Activated CD8-positive, alpha-beta memory T cell treated with anti-CD3 and anti-CD28 coated beads, Interleukin-2, amount 50 U/mL, for 1 hour (primary cell): Measurements from ENCODE around the gene ZDHHC3.
"Not testable (repeated sequence)": the region's sequence is repeated elsewhere in the genome, so short reads cannot be mapped to it uniquely, and the experiment has no call there.

Experiments
- DNase-seq: peaks from one replicate; pipeline ENCODE4 v3.0.0-alpha.2; 2020; ENCODE audit errors: extremely low read depth

Gene ZDHHC3

GRCh38 chr3:44963571-44964325 is 12.2 kb downstream of the ZDHHC3 start:
- DNase-seq, result no peak

- DNase-seq, result no peak
Observed at GRCh38 chr3:44962621-44963393, 13.2 kb downstream of the ZDHHC3 start.

DNA sequence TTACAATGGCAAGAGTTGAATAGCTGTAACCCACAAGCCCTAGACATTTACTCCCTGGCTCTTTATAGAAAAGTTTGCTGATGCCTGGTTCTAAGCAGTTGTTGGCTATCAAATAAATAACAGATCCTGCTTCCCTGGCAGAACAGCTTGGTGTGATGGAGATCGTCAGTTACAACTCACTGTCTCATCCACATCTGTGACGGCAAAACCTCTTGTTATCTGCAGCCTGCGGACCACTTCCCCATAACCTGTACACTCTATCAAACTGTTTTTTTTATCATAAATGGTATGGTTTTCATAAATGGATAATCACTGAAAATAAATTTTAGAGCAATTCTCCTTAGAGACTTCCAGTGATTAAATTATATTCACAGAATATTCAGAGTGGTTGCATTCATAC is 14.1 kb downstream of the ZDHHC3 start:
- no peak for DNase-seq

DNA sequence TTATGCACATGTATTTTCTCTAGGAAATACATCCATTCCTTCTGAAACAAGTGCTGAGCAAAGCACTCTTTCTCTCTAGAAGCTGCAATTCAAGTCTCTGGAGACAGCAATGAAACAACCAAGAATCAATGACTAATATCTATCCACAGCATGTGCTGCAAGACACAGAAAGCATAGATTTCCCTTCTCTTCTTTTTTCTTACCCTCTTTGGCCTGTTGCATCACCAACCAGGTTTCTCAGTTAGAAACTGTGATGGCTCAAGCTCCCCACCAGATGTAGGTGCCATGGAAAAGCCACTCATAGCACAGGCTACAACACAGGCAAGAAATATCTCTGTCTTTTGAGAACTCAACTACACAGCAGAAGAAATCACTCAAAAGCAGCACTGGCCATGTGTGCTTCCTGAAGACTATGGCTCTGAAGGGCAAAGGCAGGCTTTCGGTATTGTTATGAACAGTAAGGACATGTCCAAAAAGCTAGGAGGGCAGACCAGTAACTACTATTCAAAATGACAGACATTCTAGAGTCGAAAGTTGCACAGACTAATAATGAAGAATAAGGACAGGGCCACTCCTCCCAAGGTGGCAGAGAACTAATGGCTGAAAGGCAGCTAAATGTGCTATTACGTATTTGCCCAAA is 15.5 kb downstream of the ZDHHC3 start:
- no peak for DNase-seq

- DNase-seq, result no peak
Observed at GRCh38 chr3:44958386-44958785, 17.6 kb downstream of the ZDHHC3 start.

- no peak for DNase-seq
Observed at GRCh38 chr3:44957986-44958385, 18.0 kb downstream of the ZDHHC3 start.

DNA sequence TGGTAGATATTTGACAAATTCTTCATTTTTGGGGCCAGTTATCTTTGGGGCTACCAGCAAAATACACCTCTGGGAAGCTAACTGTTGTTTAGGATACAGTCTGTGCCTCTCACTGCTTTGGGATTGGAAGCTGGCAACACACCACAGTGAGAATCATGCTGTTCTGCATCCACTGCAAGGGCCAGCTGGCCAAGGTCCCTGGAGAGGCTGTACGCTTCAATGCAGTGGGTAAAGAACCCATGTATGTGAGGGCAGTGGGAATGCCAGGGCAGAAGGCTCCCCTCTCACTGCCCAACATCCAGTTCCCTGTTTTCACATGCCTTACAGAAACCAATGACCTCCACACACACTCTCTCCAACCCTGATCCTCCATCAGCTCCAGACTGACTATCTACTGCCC is 20.1 kb downstream of the ZDHHC3 start:
- no peak for DNase-seq

DNA sequence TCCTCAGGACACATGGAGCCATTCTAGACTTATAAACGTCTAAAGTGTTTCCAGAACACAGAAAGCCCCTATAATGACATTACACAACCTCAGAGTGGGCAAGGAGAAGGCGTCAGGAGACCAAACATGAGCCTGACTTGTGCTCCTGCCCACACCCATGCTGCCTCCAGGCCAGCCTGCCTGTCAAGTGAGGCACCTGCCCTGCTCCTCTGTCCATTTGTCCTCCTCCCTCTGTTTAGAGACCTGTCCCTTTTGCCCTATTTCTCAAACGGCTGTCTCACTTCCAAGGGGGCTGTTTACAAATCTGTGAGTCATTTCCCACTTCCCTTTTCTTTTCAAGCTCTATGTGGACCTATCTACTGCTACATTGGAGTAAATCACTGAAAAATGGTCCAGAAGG is 21.0 kb downstream of the ZDHHC3 start:
- no peak for DNase-seq

DNA sequence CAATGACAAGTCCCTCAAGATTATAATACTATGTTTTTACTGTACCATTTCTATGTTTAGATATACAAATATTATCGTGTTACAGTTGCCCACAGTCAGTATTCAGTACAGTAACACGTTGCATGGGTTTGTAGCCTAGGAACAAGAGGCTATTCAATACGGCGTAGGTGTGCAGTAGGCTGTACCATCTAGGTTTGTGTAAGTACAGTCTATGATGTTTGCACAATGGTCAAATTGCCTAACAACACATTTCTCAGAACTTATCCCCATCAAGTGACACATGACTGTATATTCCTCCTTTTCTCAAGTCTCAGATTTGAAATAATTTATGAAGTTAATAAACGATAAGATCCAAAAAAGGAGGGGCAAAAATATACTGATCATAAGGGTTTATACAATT is 21.7 kb downstream of the ZDHHC3 start:
- DNase-seq, result no peak

DNA sequence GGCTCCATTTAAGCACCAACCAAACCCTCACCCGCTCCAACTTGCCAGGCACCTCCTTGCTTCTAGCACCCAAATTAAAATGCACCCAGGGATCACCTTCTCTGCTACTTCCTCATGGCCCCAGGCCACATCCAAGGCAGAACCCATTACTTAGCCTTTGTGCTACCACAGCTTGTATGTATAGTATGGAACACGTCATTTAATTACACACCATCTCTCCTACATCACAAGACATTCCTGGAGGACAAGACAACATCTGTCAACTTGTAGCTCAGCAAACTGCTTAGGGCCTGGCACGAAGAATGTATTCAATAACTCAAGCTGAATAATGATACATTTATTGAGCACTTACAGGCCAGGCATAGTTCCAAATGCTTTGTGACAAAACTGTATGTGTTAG is 23.3 kb downstream of the ZDHHC3 start:
- no peak for DNase-seq

DNA sequence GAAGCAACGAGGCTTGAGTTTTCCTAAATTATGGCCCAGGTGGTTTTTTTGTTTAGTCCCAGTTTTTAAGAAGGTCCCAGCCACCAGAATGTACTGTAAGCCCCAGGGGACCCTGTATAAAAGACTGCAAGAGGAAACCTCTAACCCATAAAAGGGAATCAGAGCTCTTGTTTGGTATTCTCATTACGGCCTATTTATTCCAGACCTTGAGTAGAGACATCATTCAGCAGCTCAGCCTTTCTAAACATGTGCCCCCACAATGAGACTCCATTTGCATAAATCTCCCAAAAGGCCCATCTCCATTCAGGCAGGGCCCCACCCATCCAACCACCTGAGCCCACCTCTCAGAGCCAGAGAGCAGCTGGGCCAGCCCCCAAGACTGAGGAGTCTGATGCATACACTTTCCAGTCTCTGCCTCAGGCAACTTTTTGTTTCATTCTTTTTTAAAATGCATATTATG is 25.7 kb downstream of the ZDHHC3 start:
- no peak for DNase-seq

DNA sequence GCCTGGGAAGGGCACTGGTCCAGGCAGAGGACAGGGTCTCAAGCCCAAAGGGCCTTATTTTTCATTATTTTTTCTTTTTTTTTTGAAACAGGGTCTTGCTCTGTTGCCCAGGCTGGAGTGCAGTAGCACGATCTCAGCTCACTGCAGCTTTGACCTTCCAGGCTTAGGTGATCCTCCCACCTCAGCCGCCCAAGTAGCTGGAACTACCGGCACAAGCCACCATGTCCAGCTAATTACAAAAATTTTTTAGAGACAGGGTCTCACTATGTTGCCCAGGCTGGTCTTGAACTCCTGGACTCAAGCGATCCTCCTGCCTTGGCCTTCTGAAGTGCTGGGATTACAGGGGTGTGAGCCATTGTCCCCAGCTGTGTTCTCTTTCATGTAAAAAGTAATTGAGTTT is 26.2 kb downstream of the ZDHHC3 start:
- not testable (repeated sequence) for DNase-seq

- DNase-seq, result no peak
Observed at GRCh38 chr3:44948239-44948638, 27.7 kb downstream of the ZDHHC3 start.

GRCh38 chr3:44942202-44942921 is 33.6 kb downstream of the ZDHHC3 start:
- DNase-seq, result no peak

- no peak for DNase-seq
Observed at GRCh38 chr3:44939581-44940036, 36.4 kb downstream of the ZDHHC3 start.

GRCh38 chr3:44932986-44933944 is 42.7 kb downstream of the ZDHHC3 start:
- no peak for DNase-seq

DNA sequence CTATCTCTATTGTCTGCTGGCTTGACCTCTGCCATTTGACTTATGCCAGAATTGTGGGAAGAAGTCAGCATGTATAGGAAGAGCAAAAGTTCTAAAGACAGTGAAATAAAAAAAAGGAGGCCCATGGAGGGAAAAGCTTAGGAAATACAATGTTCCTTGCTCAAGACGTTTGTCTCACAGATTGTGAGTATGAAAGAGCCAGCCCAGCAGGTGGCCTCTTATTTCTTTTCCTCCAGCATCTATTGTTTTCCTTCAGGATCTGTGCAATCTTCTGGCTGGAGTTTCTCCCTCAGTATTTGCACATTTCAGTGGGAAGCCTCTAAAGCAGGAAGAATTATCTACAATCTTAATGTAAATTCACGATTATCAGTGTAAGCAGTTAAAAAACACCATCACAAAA is 43.7 kb downstream of the ZDHHC3 start:
- DNase-seq, result no peak

DNA sequence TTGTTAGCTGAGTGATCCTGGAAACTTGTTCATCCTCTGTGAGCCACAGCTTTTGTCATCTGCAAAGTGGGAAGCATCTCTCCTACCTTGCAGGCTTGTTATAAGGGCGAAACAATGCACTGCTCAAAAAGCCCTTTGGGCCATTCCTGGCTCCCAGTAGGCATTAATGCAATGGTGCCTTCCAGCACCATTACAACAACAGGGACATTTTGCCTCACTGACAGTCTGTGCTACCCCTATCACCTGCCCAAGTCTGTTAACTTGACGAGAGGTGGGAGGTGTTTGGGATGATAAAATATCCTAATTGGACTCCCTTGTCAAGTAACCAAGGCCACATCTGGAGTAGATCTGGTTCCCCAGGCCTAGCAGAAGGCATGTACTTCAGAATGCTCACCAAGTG is 44.2 kb downstream of the ZDHHC3 start:
- DNase-seq, result no peak

GRCh38 chr3:44930911-44931310 is 45.1 kb downstream of the ZDHHC3 start:
- no peak for DNase-seq

GRCh38 chr3:44929782-44930181 is 46.2 kb downstream of the ZDHHC3 start:
- DNase-seq, result no peak

GRCh38 chr3:44927371-44927770 is 48.6 kb downstream of the ZDHHC3 start:
- no peak for DNase-seq
